PC-3 (cell line): Measurements from ENCODE around the gene RIMBP2. TPM values are rescaled to one million over a fixed set of nuclear protein-coding genes. Genes with fewer than 3 reads are reported as not detected.

Source experiments
- ATAC-seq: fragments of 200-7000 bp; cut with Tn5 transposase; 2 replicates; pipeline ENCODE4 v1.9.1; 2020; ENCODE audit warnings: mild to moderate bottlenecking, moderate library complexity
- BruUV-seq: library from RNA; stranded (reverse); fragments of 400-500 nt; replicated peaks from 2 replicates; lab custom pipeline; 2021; lab: Mats Ljungman, UMichigan
- CTCF ChIA-PET: fragments of 300-600 bp; sonication (Branson Sonifier 250); formaldehyde crosslinking; loops from one replicate; lab custom pipeline; 2022; ENCODE audit warnings: antibody characterized with exemption; lab: Charles Lee
- POLR2A ChIA-PET: fragments of 300-600 bp; sonication (Branson Sonifier 250); formaldehyde crosslinking; loops from one replicate; lab custom pipeline; 2022; ENCODE audit warnings: antibody characterized with exemption; ENCODE audit not compliant: unreplicated experiment; lab: Charles Lee
- DNase-seq: peaks from one replicate; pipeline ENCODE4 v3.0.0-alpha.2; 2015
- H2AFZ ChIP-seq: fragments of 300-600 bp; sonication (generic); 2 replicates; pipeline ENCODE4 v1.6.0; 2016; ENCODE audit warnings: antibody characterized with exemption, low read length
- H3F3A ChIP-seq: fragments of 300-600 bp; sonication (generic); one replicate; pipeline ENCODE4 v1.6.0; 2017; ENCODE audit warnings: antibody characterized with exemption, low read length, control low read depth, mild to moderate bottlenecking; ENCODE audit not compliant: unreplicated experiment
- H3K27ac ChIP-seq: fragments of 300-600 bp; sonication (generic); 2 replicates; pipeline ENCODE4 v1.5.1; 2016; ENCODE audit warnings: mild to moderate bottlenecking, low read length
- H3K27me3 ChIP-seq: fragments of 300-600 bp; sonication (generic); 2 replicates; pipeline ENCODE4 v1.6.1; 2016; ENCODE audit warnings: low read length, mixed read lengths
- H3K36me3 ChIP-seq: fragments of 300-600 bp; sonication (generic); 2 replicates; pipeline ENCODE4 v1.6.1; 2016; ENCODE audit warnings: low read depth, mixed run types, low read length, mixed read lengths
- H3K4me1 ChIP-seq: fragments of 300-600 bp; sonication (generic); 2 replicates; pipeline ENCODE4 v1.5.1; 2016; ENCODE audit warnings: low read length; ENCODE audit not compliant: insufficient read depth
- H3K4me2 ChIP-seq: fragments of 300-600 bp; sonication (generic); 2 replicates; pipeline ENCODE4 v1.6.0; 2016; ENCODE audit warnings: low read length
- H3K4me3 ChIP-seq: fragments of 300-600 bp; sonication (generic); 2 replicates; pipeline ENCODE4 v1.5.1; 2016; ENCODE audit warnings: mild to moderate bottlenecking, low read length, mixed read lengths
- H3K79me2 ChIP-seq: fragments of 300-600 bp; sonication (generic); 2 replicates; pipeline ENCODE4 v1.6.1; 2017; ENCODE audit warnings: low read length, mixed read lengths
- H3K9ac ChIP-seq: fragments of 300-600 bp; sonication (generic); 2 replicates; pipeline ENCODE4 v1.6.0; 2016; ENCODE audit warnings: mild to moderate bottlenecking, low read length
- H3K9me2 ChIP-seq: fragments of 300-600 bp; sonication (generic); replicated peaks from 2 replicates; pipeline ENCODE4 v1.6.1; 2016; ENCODE audit warnings: mixed run types, low read length, mixed read lengths
- H3K9me3 ChIP-seq: fragments of 300-600 bp; sonication (generic); 2 replicates; pipeline ENCODE4 v1.6.1; 2016; ENCODE audit warnings: low read length, mixed read lengths
- H4K20me1 ChIP-seq: fragments of 300-600 bp; sonication (generic); 2 replicates; pipeline ENCODE4 v1.6.1; 2016; ENCODE audit warnings: low read length, mixed read lengths
- CTCF ChIP-seq: fragments of 300-600 bp; sonication (generic); conservative IDR thresholded peaks from 2 replicates; pipeline ENCODE4 v1.5.1; 2017; ENCODE audit warnings: antibody characterized with exemption, low read depth, mild to moderate bottlenecking, low read length
- EZH2 ChIP-seq: fragments of 300-600 bp; sonication (generic); IDR thresholded peaks from one replicate; pipeline ENCODE4 v1.6.1; 2017; ENCODE audit warnings: antibody characterized with exemption, mild to moderate bottlenecking, low read length; ENCODE audit not compliant: unreplicated experiment
- EZH2phosphoT487 ChIP-seq: fragments of 300-600 bp; sonication (generic); IDR thresholded peaks from 2 replicates; pipeline ENCODE4 v1.6.1; 2018; ENCODE audit warnings: mild to moderate bottlenecking, antibody characterized with exemption, low read length, borderline replicate concordance
- intact Hi-C: fragments of 100-400 bp; cut with micrococcal nuclease; formaldehyde crosslinking; loops from 2 replicates; pipeline ENCODE4 v1.9.0; 2023
- total RNA-seq: library from RNA; depleted of rRNA; stranded (reverse); fragments of >200 nt; gene quantifications from 2 replicates; pipeline ENCODE4 v1.2.3, GENCODE V29; 2014

The RIMBP2 gene
- total RNA-seq, 1 experiment from 2014 or later: not detected

- CTCF ChIA-PET: no interaction called here
- no TSS peak for BruUV-seq
- intact Hi-C loops: no loop called here
Measured at GRCh38 chr12:130527239-130527638, 188.9 kb downstream of the RIMBP2 start.

DNA sequence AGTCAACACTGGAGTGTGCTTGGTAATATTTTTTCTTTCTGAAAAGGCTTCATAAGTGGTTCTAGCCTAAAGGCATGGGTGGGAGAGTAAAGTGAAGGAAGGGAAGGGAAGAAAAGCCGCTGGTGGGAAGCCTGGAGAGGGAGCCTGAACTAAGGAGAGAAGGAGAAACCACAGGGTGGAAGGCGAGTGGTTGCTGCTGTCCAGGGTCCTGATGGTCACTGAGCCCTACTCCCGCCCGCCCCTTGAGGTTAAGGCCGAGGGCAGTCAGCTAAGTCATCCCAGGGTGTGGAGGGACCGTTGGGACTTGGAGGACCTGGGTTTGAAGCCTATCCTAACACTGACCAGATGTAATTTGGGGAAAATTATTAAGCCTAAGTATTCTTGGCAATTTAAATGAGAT lies 189.3 kb downstream of the RIMBP2 start:
- H3K9ac ChIP-seq: no peak overlapping the region
- H2AFZ ChIP-seq: no peak overlapping the region
- no peaks in the 10 kb centered on the region for H3K9me3 ChIP-seq
- no peaks in the 10 kb centered on the region for H3K79me2 ChIP-seq
- H3K27me3 ChIP-seq: no peaks in the 10 kb centered on the region
- H3F3A ChIP-seq: no peaks in the 10 kb centered on the region
- H3K4me3 ChIP-seq: no peak overlapping the region
- BruUV-seq: no TSS peak
- no peak for TF ChIP-seq EZH2
- no peak for TF ChIP-seq CTCF
- H3K4me1 ChIP-seq: no peaks in the 10 kb centered on the region
- H4K20me1 ChIP-seq: no peaks in the 10 kb centered on the region
- H3K4me2 ChIP-seq: no peak overlapping the region
- H3K27ac ChIP-seq: no peak overlapping the region
- no peaks in the 10 kb centered on the region for H3K9me2 ChIP-seq
- ChIA-PET CTCF (no interaction called here), POLR2A (no interaction called here)
- intact Hi-C loops: no loop called here
- DNase-seq: peak; percentile 1
- ATAC-seq: no peak
- H3K36me3 ChIP-seq: no peaks in the 10 kb centered on the region

More at GRCh38 chr12:130527239-130527638, 188.9 kb downstream of the RIMBP2 start:
- Histone ChIP-seq H2AFZ (no peak overlapping the region), H4K20me1 (no peaks in the 10 kb centered on the region), H3K27me3 (no peaks in the 10 kb centered on the region), H3K4me1 (no peaks in the 10 kb centered on the region), H3K4me3 (no peak overlapping the region), H3K9me2 (no peaks in the 10 kb centered on the region), H3K4me2 (no peak overlapping the region), H3K9ac (no peak overlapping the region), H3K27ac (no peak overlapping the region), H3F3A (no peaks in the 10 kb centered on the region), H3K79me2 (no peaks in the 10 kb centered on the region), H3K9me3 (no peaks in the 10 kb centered on the region), H3K36me3 (no peaks in the 10 kb centered on the region)
- no peak for ATAC-seq
- POLR2A ChIA-PET: no interaction called here
- TF ChIP-seq EZH2 (no peak), CTCF (no peak), EZH2phosphoT487 (no peak)
- no peak for DNase-seq

- DNase-seq: no peak
- intact Hi-C loops: no loop called here
- ATAC-seq: no peak
- Histone ChIP-seq H3K36me3 (no peaks in the 10 kb centered on the region), H2AFZ (no peak overlapping the region), H3K79me2 (no peaks in the 10 kb centered on the region), H3K27me3 (no peaks in the 10 kb centered on the region), H3K4me1 (no peaks in the 10 kb centered on the region), H3K9me3 (no peaks in the 10 kb centered on the region), H3K27ac (no peak overlapping the region), H3K9me2 (no peaks in the 10 kb centered on the region), H3K4me3 (no peak overlapping the region), H3F3A (no peaks in the 10 kb centered on the region), H4K20me1 (no peaks in the 10 kb centered on the region), H3K9ac (no peak overlapping the region), H3K4me2 (no peak overlapping the region)
- POLR2A ChIA-PET: no interaction called here
- no peak for TF ChIP-seq EZH2phosphoT487
- no peak for TF ChIP-seq CTCF
- no peak for TF ChIP-seq EZH2
- CTCF ChIA-PET: no interaction called here
- no TSS peak for BruUV-seq
Measured at GRCh38 chr12:130525384-130526172, 190.5 kb downstream of the RIMBP2 start.
